Subcutaneous adipose tissue (tissue), 4 donors: Measurements from ENCODE around the gene CEP162. TPM values are rescaled to one million over a fixed set of nuclear protein-coding genes. Genes with fewer than 3 reads are reported as not detected.

Experiments
- CTCF ChIP-seq: fragments of 450-650 bp; IDR thresholded peaks from one replicate; pipeline ENCODE4 v1.5.1; 2016; ENCODE audit warnings: low read depth, mild to moderate bottlenecking, control low read depth, antibody characterized with exemption, moderate library complexity
- total RNA-seq, 4 donors: library from RNA; depleted of rRNA; stranded (reverse); fragments of >200 nt; gene quantifications; one replicate each; pipeline ENCODE4 v1.1.0, GENCODE V29; 2016

The CEP162 gene
- total RNA-seq, 4 donors from 2014 or later = 12.2 to 17.8 (median 14.8) TPM

DNA sequence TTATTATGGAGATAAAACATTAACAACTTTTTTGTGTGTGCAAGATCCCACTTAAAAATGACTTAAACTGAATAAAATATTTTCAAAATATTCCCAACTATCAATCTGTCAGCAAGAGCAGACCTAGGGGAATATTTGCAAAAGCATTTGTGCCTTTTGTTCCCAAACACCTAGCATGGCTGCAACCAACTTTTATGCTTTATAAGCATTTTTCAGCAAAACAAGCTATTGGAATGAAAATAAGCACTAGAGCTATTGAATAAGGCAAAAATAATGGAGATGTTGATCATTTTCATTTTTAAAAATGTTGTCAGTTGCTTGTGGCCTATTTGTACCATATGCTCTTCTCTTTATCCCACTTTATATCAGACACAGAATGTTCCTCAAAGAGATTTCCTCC lies 28.2 kb upstream of the CEP162 start:
- no peak for TF ChIP-seq CTCF

- no peak for TF ChIP-seq CTCF
Observed at GRCh38 chr6:84253380-84253779, 25.9 kb upstream of the CEP162 start.

DNA sequence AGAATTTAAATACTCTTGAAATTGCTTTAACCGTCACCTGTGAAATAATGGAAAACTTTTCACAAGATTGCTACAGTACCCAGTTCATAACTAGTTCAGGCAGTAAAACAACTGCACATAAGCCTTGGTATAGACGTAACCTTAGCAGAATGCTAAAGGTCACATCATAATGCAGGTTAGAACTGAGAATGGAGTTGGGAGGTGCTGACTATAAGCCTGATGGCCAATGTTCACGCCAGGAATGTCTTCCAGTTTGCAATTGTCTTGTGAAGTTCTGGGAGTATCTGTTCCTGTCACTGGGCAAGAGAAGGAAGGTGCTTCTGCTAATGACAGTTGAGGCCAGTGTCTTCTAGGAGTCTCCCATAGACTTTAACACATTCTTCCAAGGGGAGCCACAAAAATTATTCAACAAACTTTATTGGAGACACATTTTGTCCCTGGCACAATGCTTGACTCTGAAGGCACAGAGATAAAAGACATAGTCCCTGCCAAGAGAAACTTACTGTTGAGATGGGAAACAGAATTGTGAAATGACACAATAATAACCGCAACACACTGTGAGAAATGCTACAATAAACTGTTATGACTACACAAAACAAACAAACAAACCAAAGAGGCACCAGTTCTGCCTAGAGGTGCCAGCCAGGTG lies 24.6 kb upstream of the CEP162 start:
- no peak for TF ChIP-seq CTCF

- TF ChIP-seq CTCF = no peak
Observed at GRCh38 chr6:84249724-84250123, 22.3 kb upstream of the CEP162 start.

DNA sequence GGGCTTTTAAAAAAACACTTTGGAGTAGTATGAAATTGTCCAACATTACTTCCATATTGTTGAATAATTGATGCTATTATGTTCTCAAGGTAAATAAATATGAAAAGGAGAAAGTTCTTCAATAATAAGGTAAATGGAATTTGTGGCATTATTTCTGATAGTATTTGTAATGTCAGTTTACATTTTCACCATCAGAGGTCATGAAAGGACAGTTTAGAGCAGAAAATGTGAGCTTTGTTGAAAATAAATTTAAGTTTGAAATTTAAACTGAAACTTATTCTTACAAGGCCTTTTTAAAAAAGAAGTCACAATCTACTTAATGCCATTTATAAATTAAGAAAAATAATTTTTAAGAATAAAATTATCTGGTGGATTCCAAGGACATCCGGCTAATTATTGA lies 15.8 kb upstream of the CEP162 start:
- TF ChIP-seq CTCF = no peak

DNA sequence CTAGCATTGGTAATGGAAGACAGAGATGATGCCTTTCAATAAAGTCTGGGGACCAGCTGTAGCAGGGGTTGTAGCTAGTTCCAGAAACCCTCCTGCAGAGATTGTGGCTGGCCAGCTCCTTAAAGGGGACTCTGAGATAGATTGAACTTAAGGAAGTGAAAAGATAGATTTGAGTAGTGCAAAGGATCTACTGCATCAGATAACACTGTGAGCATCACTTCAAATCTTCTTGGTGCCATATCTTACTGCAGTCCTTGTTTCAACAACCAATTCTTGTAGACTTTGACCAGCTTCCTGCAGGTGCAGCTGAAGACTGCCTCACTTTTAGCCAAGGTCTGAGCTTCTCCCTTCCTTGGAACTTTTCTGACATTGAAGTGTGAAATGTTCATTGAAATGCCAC lies 14.8 kb upstream of the CEP162 start:
- TF ChIP-seq CTCF = no peak

- no peak for TF ChIP-seq CTCF
Observed at GRCh38 chr6:84228198-84228543, 728 bp upstream of the CEP162 start.
